NCI-H1694 (cell line): ENCODE measurements around the gene FAM107A.

Source experiments
- DNase-seq: peaks from one replicate; lab custom pipeline; 2025; lab: John Stamatoyannopoulos, UW

FAM107A gene

GRCh38 chr3:58566398-58567250 is 10.6 kb downstream of the FAM107A start:
- no peak for DNase-seq

- no peak for DNase-seq
Observed at GRCh38 chr3:58565621-58566397, 11.4 kb downstream of the FAM107A start.

- DNase-seq, result no peak
Observed at GRCh38 chr3:58564456-58565160, 12.6 kb downstream of the FAM107A start.

- DNase-seq, result no peak
Observed at GRCh38 chr3:58564054-58564453, 13.1 kb downstream of the FAM107A start.

- no peak for DNase-seq
Observed at GRCh38 chr3:58563386-58564035, 13.7 kb downstream of the FAM107A start.

GRCh38 chr3:58562498-58562897 is 14.7 kb downstream of the FAM107A start:
- no peak for DNase-seq

- DNase-seq, result peak; percentile 3
Observed at GRCh38 chr3:58560771-58561311, 16.4 kb downstream of the FAM107A start.

- no peak for DNase-seq
Observed at GRCh38 chr3:58559586-58559985, 17.6 kb downstream of the FAM107A start.

- DNase-seq, result no peak
Observed at GRCh38 chr3:58557491-58557890, 19.7 kb downstream of the FAM107A start.

GRCh38 chr3:58556761-58557221 is 20.4 kb downstream of the FAM107A start:
- peak; percentile 44 for DNase-seq

- DNase-seq, result no peak
Observed at GRCh38 chr3:58556001-58556400, 21.2 kb downstream of the FAM107A start.

GRCh38 chr3:58555203-58555602 is 22.0 kb downstream of the FAM107A start:
- DNase-seq, result no peak

- no peak for DNase-seq
Observed at GRCh38 chr3:58553003-58553402, 24.2 kb downstream of the FAM107A start.

GRCh38 chr3:58551636-58552180 is 25.5 kb downstream of the FAM107A start:
- DNase-seq, result no peak

GRCh38 chr3:58544541-58544940 is 32.6 kb downstream of the FAM107A start:
- DNase-seq, result no peak

- no peak for DNase-seq
Observed at GRCh38 chr3:58540176-58540858, 36.9 kb downstream of the FAM107A start.

GRCh38 chr3:58539626-58540025 is 37.6 kb downstream of the FAM107A start:
- no peak for DNase-seq

GRCh38 chr3:58537412-58538301 is 39.5 kb downstream of the FAM107A start:
- no peak for DNase-seq

- no peak for DNase-seq
Observed at GRCh38 chr3:58536501-58537411, 40.4 kb downstream of the FAM107A start, which contains the start of gene ACOX2. Gene ACOX2, minus strand, starts transcription at chr3:58537190. Its CDS starts 2,084 bp downstream, at chr3:58535106.
